Lower leg skin (tissue), 4 donors: ENCODE measurements around the gene GRIK2. TPM values are rescaled to one million over a fixed set of nuclear protein-coding genes. Genes with fewer than 3 reads are reported as not detected.

Experiments used
- DNase-seq, 2 donors: peaks; one replicate each; pipeline ENCODE4 v3.0.0-alpha.2; 2019; ENCODE audit warnings: low spot score in 2 of 2
- H3K4me3 ChIP-seq: fragments of 200-600 bp; sonication (generic); 2 replicates; pipeline ENCODE4 v1.5.1; 2017; ENCODE audit warnings: mild to moderate bottlenecking, low read depth; ENCODE audit not compliant: poor library complexity, severe bottlenecking
- POLR2A ChIP-seq, 2 donors: fragments of 450-650 bp; IDR thresholded peaks; one replicate each; pipeline ENCODE4 v1.6.1; 2016 to 2017; ENCODE audit warnings: antibody characterized with exemption in 2 of 2, mild to moderate bottlenecking in 1 of 2, moderate library complexity in 1 of 2
- WGBS, 2 donors: methylation state at CpG; one replicate each; pipeline ENCODE4 v1.1.5; 2018; 5-methylcytosine and 5-hydroxymethylcytosine counted together
- intact Hi-C: fragments of 100-400 bp; cut with DNase I; formaldehyde crosslinking; loops from one replicate; pipeline ENCODE4 v1.15.0; 2023; ENCODE audit warnings: low total_unique reads
- total RNA-seq, 4 donors: library from RNA; depleted of rRNA; stranded (reverse); fragments of >200 nt; gene quantifications; one replicate each; pipeline ENCODE4 v1.1.0, GENCODE V29; 2016
- TF ChIP-seq, protein P1 (sequence below), 3 donors: fragments of 450-650 bp; IDR thresholded peaks; one replicate each; pipeline ENCODE4 v1.5.1; 2016; ENCODE audit warnings: antibody characterized with exemption in 3 of 3, mild to moderate bottlenecking in 3 of 3, moderate library complexity in 2 of 3

GRIK2 gene
- total RNA-seq, 4 donors from 2014 or later: 0.04 to 2.0 (median 0.60) TPM

DNA sequence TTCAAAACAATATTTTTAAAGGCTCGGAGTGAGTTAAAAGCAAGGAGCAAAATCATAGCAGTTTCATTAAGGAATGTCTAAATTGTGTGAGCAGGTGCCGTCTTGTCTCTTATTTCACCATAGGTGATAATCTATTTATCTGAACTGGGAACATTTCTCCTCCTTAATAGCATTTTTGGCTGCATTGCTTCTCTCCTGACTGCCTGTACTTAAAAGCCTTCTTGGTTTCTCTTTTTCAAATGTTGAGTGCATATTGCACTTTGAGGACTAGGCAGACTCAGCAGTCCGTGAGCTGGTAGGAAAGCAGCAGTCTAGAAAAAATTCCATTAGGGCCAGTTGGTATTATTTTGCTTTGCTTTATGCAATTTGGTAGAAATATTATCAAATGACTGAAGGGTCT, 645.9 kb downstream of the GRIK2 start:
- 54 to 70% methylated on average over 3 of the region's 3 CpGs for WGBS, 2 donors
- no peak for TF ChIP-seq POLR2A (IDR thresholded peaks at IDR 0.05)
- TF ChIP-seq, protein P1, sequence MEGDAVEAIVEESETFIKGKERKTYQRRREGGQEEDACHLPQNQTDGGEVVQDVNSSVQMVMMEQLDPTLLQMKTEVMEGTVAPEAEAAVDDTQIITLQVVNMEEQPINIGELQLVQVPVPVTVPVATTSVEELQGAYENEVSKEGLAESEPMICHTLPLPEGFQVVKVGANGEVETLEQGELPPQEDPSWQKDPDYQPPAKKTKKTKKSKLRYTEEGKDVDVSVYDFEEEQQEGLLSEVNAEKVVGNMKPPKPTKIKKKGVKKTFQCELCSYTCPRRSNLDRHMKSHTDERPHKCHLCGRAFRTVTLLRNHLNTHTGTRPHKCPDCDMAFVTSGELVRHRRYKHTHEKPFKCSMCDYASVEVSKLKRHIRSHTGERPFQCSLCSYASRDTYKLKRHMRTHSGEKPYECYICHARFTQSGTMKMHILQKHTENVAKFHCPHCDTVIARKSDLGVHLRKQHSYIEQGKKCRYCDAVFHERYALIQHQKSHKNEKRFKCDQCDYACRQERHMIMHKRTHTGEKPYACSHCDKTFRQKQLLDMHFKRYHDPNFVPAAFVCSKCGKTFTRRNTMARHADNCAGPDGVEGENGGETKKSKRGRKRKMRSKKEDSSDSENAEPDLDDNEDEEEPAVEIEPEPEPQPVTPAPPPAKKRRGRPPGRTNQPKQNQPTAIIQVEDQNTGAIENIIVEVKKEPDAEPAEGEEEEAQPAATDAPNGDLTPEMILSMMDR (IDR thresholded peaks at IDR 0.05): no peak
- no peak for DNase-seq
- intact Hi-C loops: no loop called here
- H3K4me3 ChIP-seq: no peak overlapping the region

DNA sequence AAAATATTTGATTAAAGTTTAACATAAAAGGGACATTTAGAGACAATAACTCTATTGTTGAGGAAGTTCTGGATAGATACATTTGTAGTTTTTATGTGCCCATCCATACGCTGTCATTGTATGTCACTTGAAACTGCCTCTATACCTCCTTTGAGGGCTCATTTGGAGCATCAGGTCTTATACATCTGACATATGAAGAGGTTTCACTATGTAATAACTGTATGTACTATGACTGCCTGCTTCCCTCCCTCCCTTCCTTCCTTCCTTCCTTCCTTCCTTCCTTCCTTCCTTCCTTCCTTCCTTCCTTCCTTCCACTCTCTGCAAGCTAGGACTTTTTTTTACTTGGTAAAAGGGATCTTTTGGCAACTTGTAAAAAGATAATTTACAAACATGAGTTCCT, 657.5 kb downstream of the GRIK2 start:
- DNase-seq: no peak
- intact Hi-C loops: no loop called here
- TF ChIP-seq POLR2A (IDR thresholded peaks at IDR 0.05): no peak
- TF ChIP-seq, protein P1 (IDR thresholded peaks at IDR 0.05): no peak
- H3K4me3 ChIP-seq: no peak overlapping the region
- whole genome bisulfite sequencing, 2 donors: 88 to 89% methylated on average over 1 of the region's 1 CpG

DNA sequence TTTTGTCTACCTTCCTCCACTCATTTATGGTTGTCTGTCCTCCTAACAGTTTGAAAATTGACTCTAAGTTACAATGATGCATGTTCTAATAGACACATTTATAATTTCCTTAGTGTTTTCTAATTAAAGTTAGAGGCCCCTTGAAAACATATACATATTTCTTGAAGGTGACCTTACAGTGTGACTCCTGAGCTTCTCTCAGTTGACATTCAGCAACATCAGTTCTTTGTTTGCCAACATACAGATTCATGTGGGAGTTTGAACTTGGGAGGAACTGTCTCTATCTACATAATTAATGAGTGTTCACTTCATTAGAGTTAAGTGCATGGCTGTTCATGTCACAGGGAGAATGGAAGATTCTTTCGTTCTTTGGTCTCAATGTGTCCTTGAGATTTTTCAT, 658.2 kb downstream of the GRIK2 start:
- H3K4me3 ChIP-seq: no peak overlapping the region
- WGBS, 2 donors: 91 to 94% methylated on average over 1 of the region's 1 CpG
- intact Hi-C loops: no loop called here
- TF ChIP-seq POLR2A (IDR thresholded peaks at IDR 0.05): no peak
- TF ChIP-seq, protein P1 (IDR thresholded peaks at IDR 0.05): no peak
- DNase-seq: no peak

DNA sequence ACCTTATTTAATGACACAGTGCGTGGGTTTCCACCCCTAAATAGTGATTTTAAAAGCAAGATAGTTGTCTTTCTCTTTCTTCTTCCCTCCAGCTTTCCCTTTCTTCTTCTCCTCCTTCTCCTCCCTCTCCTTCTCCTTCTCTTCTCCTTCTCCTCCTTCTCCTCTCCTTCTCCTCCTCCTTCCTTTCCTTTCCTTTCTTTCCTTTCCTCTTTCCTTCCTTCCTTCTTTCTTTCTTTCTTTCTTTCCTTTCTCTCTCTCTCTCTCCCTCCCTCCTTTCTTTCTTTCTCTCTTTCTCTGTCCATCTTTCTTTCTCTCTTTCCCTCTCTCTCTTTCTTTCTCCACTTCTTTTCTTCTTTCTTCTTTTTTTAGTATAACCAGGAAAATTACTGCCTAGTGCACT, 670.6 kb downstream of the GRIK2 start:
- H3K4me3 ChIP-seq: no peak overlapping the region
- WGBS, 2 donors: 71% methylated on average over 1 of the region's 1 CpG
- intact Hi-C loops: no loop called here

DNA sequence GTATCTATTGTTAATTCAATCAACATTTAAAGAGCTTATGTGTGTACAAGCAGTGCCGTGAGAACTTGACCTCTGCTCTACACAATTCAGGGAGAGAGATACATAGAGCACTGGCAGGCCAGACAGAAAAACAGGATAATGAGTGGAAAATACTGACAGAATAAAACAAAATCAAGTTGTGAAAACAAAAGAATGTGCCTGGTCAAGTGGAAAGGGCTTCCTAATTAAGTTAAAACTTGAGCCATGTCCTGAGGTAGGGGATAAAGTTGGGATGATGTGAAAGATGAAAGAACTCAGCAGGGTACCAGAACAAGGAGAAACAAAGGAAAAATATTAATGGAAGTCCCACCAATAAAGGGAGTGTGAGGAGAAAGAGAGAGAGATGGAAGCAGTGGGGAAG, 672.8 kb downstream of the GRIK2 start:
- TF ChIP-seq POLR2A (IDR thresholded peaks at IDR 0.05): no peak
- TF ChIP-seq, protein P1 (IDR thresholded peaks at IDR 0.05): no peak
- no peak for DNase-seq
- WGBS, 2 donors: 65 to 74% methylated on average over 1 of the region's 1 CpG
- H3K4me3 ChIP-seq: no peak overlapping the region
- intact Hi-C loops: no loop called here

More for the DNA sequence above, 670.6 kb downstream of the GRIK2 start:
- TF ChIP-seq, protein P1 (IDR thresholded peaks at IDR 0.05): no peak
- no peak for TF ChIP-seq POLR2A (IDR thresholded peaks at IDR 0.05)
- no peak for DNase-seq

DNA sequence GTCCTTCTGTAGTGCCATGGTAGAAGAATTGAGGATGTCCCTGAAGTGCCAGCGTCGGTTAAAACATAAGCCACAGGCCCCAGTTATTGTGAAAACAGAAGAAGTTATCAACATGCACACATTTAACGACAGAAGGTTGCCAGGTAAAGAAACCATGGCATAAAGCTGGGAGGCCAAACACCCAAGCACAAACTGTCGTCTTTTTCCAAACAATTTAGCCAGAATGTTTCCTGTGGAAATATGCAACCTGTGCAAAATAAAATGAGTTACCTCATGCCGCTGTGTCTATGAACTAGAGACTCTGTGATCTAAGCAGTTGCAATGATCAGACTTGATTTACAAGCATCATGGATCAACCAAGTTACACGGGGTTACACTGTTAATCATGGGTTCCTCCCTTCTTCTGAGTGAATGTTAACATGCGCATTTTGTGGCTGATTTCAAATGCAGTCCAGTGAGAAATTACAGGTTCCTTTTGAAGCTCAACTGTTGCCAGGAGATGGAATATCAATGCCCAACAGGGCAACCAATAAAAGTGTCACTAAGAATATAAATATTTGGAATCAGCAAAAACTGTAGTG, 674.9 kb downstream of the GRIK2 start:
- WGBS, 2 donors: 78 to 81% methylated on average over 7 of the region's 7 CpGs
- no peak overlapping the region for H3K4me3 ChIP-seq
- TF ChIP-seq, protein P1 (IDR thresholded peaks at IDR 0.05): no peak
- no peak for TF ChIP-seq POLR2A (IDR thresholded peaks at IDR 0.05)
- intact Hi-C loops: no loop called here
- no peak for DNase-seq
